T-helper 17 cell (primary cell): ENCODE measurements around the gene C10orf67. TPM values are rescaled to one million over a fixed set of nuclear protein-coding genes. Genes with fewer than 3 reads are reported as not detected.
"Not testable (repeated sequence)": the region's sequence is repeated elsewhere in the genome, so short reads cannot be mapped to it uniquely, and the experiment has no call there.

Experiments used
- ATAC-seq: fragments of 150-1000 bp; cut with Tn5 transposase; 2 replicates; pipeline ENCODE4 v1.10.0; 2021; ENCODE audit warnings: mild to moderate bottlenecking, moderate library complexity
- DNase-seq, 3 donors: peaks; one replicate each; pipeline versions ENCODE4 v3.0.0 to v3.0.0-alpha.2; 2020 to 2021
- H3K9me3 ChIP-seq: one replicate; pipeline ENCODE4 v1.7.0; 2013; ENCODE audit warnings: low read length, mild to moderate bottlenecking; ENCODE audit not compliant: control insufficient read depth, poor library complexity, severe bottlenecking
- H3K27ac Mint-ChIP-seq: one replicate; pipeline ENCODE4 v1.8.0; 2022; ENCODE audit warnings: mild to moderate bottlenecking, moderate library complexity, mixed read lengths
- H3K27me3 Mint-ChIP-seq: one replicate; pipeline ENCODE4 v1.8.0; 2022; ENCODE audit warnings: mixed read lengths
- H3K36me3 Mint-ChIP-seq: one replicate; pipeline ENCODE4 v1.8.0; 2022; ENCODE audit warnings: low read depth, mixed read lengths
- H3K4me1 Mint-ChIP-seq: one replicate; pipeline ENCODE4 v1.8.0; 2022; ENCODE audit warnings: mild to moderate bottlenecking, mixed read lengths
- H3K4me3 Mint-ChIP-seq: one replicate; pipeline ENCODE4 v1.8.0; 2022; ENCODE audit warnings: mild to moderate bottlenecking, moderate library complexity, mixed read lengths
- total RNA-seq, 4 donors: library from RNA in 2 of 4; stranded (reverse) in 2 of 4; gene quantifications; one replicate each; pipeline ENCODE4 v1.2.3 and lab custom pipeline; 2022 to 2026

C10orf67 gene
- total RNA-seq, 2 donors from 2014 or later = 0.26 TPM; not detected in 1

GRCh38 chr10:23294638-23295247 is 49.9 kb downstream of the C10orf67 start:
- ATAC-seq = no peak
- Mint-ChIP-seq H3K4me3 (no peak overlapping the region), H3K27me3 (peaks cover 31% of the 10 kb centered on the region), H3K4me1 (peaks cover 2% of the 10 kb centered on the region), H3K36me3 (no peaks in the 10 kb centered on the region), H3K27ac (no peak overlapping the region)
- H3K9me3 ChIP-seq = no peaks in the 10 kb centered on the region
- DNase-seq = no peak

DNA sequence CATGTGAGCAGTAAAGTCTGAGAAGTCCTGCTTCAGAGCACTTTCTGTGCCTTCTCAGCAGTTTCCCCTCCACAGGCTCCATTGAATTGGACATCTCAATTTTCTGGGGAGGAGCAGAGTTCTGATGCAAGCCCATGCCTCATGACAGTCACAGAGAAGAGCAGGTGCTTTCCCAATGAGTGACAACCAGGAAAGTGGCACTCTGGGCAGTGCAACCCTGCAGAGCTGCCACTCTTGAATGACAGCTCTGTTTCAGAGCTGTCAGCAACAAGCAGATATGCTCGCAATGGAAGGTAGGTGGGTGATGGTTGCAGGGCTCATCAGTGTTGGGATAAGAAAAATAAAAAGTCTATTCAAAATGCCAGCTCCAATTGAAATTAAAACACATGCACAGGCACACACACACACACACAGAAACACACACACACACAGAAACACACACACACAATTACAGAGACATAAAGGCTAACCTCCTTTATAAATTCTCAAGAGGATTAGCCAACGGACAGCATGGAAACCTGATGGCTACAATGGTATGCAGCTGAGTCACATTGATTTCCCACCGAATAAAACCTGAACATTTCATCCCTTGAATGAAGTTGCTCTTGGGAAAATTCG is 50.5 kb downstream of the C10orf67 start:
- ATAC-seq = no peak
- H3K27ac Mint-ChIP-seq = peak overlapping the region; percentile 34
- peaks cover 2% of the 10 kb centered on the region for H3K4me1 Mint-ChIP-seq

GRCh38 chr10:23293145-23293724 is 51.4 kb downstream of the C10orf67 start:
- ATAC-seq = peak; percentile 63
- Mint-ChIP-seq H3K27me3 (peaks cover 31% of the 10 kb centered on the region), H3K4me1 (peaks cover 2% of the 10 kb centered on the region), H3K27ac (peak overlapping the region; percentile 34), H3K4me3 (no peak overlapping the region), H3K36me3 (no peaks in the 10 kb centered on the region)
- DNase-seq = no peak
- H3K9me3 ChIP-seq = no peaks in the 10 kb centered on the region

More for the DNA sequence above, 50.5 kb downstream of the C10orf67 start:
- no peaks in the 10 kb centered on the region for H3K9me3 ChIP-seq
- H3K36me3 Mint-ChIP-seq = no peaks in the 10 kb centered on the region
- peaks cover 31% of the 10 kb centered on the region for H3K27me3 Mint-ChIP-seq
- H3K4me3 Mint-ChIP-seq = no peak overlapping the region
- no peak for DNase-seq

DNA sequence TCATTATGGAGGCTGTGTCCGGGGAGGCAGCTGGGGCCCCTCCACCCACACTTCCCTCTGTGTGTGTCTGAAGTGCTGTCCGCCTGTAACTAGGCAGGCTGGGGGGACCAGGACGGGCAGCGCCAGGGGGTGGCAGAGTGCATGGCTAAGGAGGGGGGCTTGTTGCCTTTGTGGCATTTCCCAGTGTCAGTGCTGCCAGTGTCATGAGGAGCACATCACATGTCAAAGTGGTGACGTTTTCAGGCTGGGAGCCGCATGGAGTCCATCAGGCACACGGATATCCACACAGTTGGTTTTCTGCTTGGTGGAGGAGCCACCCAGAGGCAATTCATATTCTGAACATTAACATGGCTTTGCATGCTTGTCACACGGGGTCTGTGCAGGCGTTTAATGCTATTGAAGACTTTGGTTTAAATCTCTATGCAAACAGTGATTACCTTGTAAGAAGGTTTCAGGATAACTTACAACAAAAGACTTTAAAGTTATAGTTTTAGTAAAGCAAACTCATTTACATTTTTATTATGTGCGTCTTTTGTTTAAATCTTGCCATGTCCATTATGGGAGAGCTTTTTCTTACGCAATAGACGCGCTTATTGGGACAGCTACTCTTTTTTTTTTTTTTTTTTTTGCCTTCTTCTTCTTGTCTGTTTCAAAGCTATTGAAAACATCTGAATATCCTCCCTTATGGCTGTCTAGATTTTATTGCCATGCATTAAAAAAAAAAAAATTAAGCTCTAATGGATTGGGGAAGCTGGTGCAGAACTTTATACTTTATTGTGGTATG is 52.9 kb downstream of the C10orf67 start:
- Mint-ChIP-seq H3K27me3 (peaks cover 22% of the 10 kb centered on the region), H3K27ac (no peak overlapping the region), H3K4me1 (peaks cover 2% of the 10 kb centered on the region), H3K36me3 (no peaks in the 10 kb centered on the region), H3K4me3 (no peak overlapping the region)
- H3K9me3 ChIP-seq = no peaks in the 10 kb centered on the region
- ATAC-seq = no peak
- DNase-seq = no peak

DNA sequence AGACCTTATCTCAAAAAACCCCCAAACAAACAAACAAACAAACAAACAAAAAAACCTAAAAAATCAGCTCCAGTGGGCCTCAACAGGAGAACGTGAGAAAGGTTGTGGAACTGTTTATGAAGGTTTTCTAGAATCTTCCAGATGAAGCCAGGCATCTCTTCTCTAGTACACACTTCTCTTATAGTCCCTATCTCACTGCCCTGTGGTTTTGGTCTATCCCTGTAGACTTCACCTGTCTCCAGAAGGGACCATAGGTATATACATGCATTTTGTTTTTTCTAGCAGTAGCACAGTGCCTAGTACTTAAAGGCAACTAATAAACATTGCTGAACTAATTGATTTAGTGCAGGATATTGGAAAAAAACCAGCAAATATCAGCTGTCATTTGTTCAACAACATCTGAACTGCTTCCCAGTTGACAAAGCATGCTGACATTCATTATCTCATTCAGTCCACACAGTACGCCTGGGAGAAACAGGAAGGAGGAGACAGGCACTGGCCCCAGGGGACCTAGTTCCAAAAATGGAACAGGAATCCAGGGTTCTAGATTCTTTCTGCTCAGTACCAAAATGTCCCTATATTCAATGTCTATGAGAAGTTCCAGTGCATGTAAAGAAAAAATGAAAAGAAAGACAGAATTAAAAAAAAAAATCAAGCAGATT is 59.8 kb downstream of the C10orf67 start:
- H3K9me3 ChIP-seq = no peaks in the 10 kb centered on the region
- Mint-ChIP-seq H3K27ac (no peak overlapping the region), H3K4me1 (no peaks in the 10 kb centered on the region), H3K4me3 (no peak overlapping the region), H3K27me3 (peaks cover 37% of the 10 kb centered on the region), H3K36me3 (no peaks in the 10 kb centered on the region)
- DNase-seq (no peak), ATAC-seq (no peak)

DNA sequence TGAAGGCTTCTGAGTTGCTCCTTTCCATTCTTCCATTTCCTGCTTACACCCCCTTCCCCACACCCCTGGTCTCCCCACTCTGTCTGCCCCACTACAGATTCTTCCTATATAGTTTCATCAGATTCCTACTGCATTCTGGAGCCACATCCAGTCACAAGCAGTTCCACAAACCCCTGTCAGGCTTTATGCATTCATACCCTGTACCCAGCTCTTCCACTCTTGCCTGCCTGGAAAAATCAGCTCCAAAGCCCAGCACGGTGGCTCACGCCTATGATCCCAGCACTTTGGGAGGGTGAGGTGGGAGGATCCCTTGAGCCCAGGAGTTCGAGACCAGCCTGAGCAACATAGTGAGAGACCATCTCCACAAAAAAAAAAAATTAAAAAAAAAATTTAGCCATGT is 60.4 kb downstream of the C10orf67 start:
- DNase-seq (no peak), ATAC-seq (no peak)
- H3K27me3 Mint-ChIP-seq = peaks cover 37% of the 10 kb centered on the region
- no peaks in the 10 kb centered on the region for H3K4me1 Mint-ChIP-seq
- no peak overlapping the region for H3K27ac Mint-ChIP-seq
- no peaks in the 10 kb centered on the region for H3K9me3 ChIP-seq
- no peak overlapping the region for H3K4me3 Mint-ChIP-seq
- no peaks in the 10 kb centered on the region for H3K36me3 Mint-ChIP-seq

DNA sequence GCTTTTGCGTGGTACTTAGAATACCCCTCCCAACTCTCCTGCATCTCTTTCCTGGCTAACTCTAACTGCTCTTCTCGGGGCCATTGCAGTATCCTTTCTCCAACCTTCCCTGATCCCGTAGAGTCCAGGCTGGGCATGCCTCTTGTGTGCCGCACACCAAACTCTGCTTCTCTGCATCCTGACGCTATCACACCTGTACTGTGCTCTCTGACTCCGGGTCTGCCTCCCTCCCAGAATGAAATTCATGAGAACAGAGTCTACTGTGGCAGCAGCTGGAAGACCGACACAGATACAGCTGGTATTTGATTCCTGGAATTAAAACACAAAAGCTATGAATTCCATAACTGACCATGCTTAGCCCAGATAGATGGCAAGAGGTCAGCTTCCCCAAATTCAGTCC is 60.9 kb downstream of the C10orf67 start:
- Mint-ChIP-seq H3K27ac (no peak overlapping the region), H3K36me3 (no peaks in the 10 kb centered on the region), H3K27me3 (peaks cover 37% of the 10 kb centered on the region), H3K4me3 (no peak overlapping the region), H3K4me1 (no peaks in the 10 kb centered on the region)
- ATAC-seq (no peak), DNase-seq (no peak)
- H3K9me3 ChIP-seq = no peaks in the 10 kb centered on the region

DNA sequence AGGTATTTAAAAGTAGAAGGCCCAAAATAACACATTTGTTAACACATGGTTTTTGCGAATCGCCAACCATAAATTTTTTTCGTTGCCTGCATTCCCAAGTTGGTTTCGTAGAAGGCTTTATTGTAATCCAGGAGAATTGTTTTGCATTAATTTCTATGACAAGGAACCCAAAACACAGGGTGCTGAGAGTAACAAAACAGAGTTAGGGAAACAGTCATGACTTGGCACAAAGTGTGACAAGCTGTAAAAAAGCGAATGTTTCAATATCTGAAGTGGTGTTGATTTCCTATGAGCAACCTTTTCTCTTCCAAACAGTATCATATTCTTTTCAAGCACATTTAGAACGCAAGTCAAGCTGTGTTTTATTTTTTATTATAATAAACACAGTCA is 63.6 kb downstream of the C10orf67 start:
- H3K9me3 ChIP-seq = no peaks in the 10 kb centered on the region
- Mint-ChIP-seq H3K27me3 (peaks cover 46% of the 10 kb centered on the region), H3K4me1 (no peaks in the 10 kb centered on the region), H3K36me3 (no peaks in the 10 kb centered on the region), H3K4me3 (no peak overlapping the region), H3K27ac (no peak overlapping the region)
- no peak for ATAC-seq
- DNase-seq = no peak

DNA sequence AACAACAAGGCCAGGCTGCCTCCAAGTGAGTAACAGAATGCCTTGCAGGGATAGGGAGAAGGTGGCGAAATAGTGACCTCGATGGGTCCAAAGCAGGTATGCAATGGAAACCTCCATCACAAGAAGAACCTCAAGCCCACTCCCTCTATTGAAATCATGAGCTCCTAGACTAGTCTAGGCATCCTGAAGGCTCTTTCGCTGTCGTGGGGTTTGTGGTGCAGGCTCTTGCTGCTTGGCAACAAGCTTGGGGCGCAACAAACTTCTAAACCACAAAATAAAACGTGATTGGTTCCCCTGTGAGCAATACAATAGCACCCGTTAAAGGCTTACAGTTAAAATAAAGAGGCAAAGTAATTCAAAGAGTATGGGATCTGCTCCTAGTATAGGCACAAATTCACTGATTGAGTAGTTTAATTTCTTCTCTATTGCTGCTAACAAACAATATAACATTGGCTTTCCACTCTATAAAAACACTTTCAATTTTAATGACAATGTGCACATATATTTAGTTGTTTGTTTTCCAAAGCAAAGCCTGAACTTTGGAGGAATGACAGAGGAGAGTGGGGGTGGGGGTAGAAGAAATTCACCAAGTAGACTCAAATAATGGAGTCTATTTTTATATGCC is 64.1 kb downstream of the C10orf67 start:
- Mint-ChIP-seq H3K27ac (no peak overlapping the region), H3K4me1 (no peaks in the 10 kb centered on the region), H3K27me3 (peaks cover 46% of the 10 kb centered on the region), H3K4me3 (no peak overlapping the region), H3K36me3 (no peaks in the 10 kb centered on the region)
- ATAC-seq (peak; percentile 49), DNase-seq (no peak)
- no peaks in the 10 kb centered on the region for H3K9me3 ChIP-seq

DNA sequence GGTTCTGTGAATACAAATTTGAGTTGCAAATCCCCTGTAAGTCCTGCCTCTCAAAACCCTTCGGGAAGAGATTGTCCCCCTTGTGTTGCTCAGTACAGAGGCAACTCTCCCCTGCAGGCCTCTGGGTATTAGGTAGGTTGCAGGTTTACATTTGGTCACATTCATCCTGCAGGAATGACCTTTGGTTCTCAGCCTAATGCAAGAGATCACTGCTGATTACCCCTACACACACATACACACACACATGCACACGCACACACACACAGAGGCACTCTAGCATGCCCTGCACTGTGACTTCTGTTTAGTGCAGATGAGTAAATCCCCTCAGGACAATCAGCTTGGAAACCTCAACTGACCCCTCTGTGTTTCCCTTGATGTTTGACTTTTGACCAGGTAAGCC is 69.2 kb downstream of the C10orf67 start:
- no peak overlapping the region for H3K4me3 Mint-ChIP-seq
- H3K27me3 Mint-ChIP-seq = peaks cover 12% of the 10 kb centered on the region
- H3K4me1 Mint-ChIP-seq = no peaks in the 10 kb centered on the region
- no peak overlapping the region for H3K27ac Mint-ChIP-seq
- no peaks in the 10 kb centered on the region for H3K36me3 Mint-ChIP-seq
- H3K9me3 ChIP-seq = no peaks in the 10 kb centered on the region
- ATAC-seq = no peak
- no peak for DNase-seq

DNA sequence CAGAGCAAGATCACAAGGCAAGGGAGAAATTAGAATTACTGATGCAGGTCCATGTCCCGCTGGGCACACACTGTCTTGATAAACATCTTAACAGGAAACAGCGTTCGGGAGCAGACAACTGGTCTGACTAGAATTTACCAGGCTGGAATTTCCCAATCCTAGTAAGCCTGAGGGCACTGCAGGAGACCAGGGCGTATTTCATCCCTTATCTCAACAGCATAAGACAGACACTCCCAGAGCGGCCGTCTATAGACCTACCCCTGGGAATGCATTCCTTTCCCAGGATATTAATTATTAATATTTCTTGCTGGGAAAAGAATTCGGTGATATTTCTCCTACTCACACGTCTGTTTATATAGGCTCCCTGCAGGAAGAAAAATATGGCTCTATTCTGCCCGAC is 70.4 kb downstream of the C10orf67 start:
- H3K36me3 Mint-ChIP-seq, ATAC-seq, H3K4me3 Mint-ChIP-seq, DNase-seq, H3K27me3 Mint-ChIP-seq, H3K27ac Mint-ChIP-seq, H3K4me1 Mint-ChIP-seq, H3K9me3 ChIP-seq: not testable (repeated sequence)

GRCh38 chr10:23270531-23270930 is 74.1 kb downstream of the C10orf67 start:
- H3K36me3 Mint-ChIP-seq = no peaks in the 10 kb centered on the region
- no peaks in the 10 kb centered on the region for H3K27me3 Mint-ChIP-seq
- H3K9me3 ChIP-seq = no peaks in the 10 kb centered on the region
- no peaks in the 10 kb centered on the region for H3K4me1 Mint-ChIP-seq
- no peak overlapping the region for H3K4me3 Mint-ChIP-seq
- DNase-seq = no peak
- ATAC-seq = no peak
- H3K27ac Mint-ChIP-seq = no peak overlapping the region
